ENCODE measurements around the gene RXRA.

Gene RXRA

GRCh38 chr9:134325813-134326723 is at the start of gene RXRA:
RXRA (plus strand) TSS chr9:134326455; CDS start chr9:134326632, 177 bp downstream.
- FAIRE-seq, result no peak

GRCh38 chr9:134278286-134278685 is 48.0 kb upstream of the RXRA start:
- FAIRE-seq, result no peak

- FAIRE-seq, result no peak
These were observed 47.1 kb upstream of the RXRA start for GRCh38 chr9:134278974-134279640.

- no peak for FAIRE-seq
These were observed 44.1 kb upstream of the RXRA start for GRCh38 chr9:134282138-134282650.

GRCh38 chr9:134283111-134283515 is 43.1 kb upstream of the RXRA start:
- no peak for FAIRE-seq

- no peak for FAIRE-seq
These were observed 42.5 kb upstream of the RXRA start for GRCh38 chr9:134283692-134284265.

GRCh38 chr9:134284273-134284672 is 42.0 kb upstream of the RXRA start:
- FAIRE-seq, result no peak

GRCh38 chr9:134284741-134285140 is 41.5 kb upstream of the RXRA start:
- no peak for FAIRE-seq

GRCh38 chr9:134285215-134285845 is 40.9 kb upstream of the RXRA start:
- no peak for FAIRE-seq

- no peak for FAIRE-seq
These were observed 39.6 kb upstream of the RXRA start for GRCh38 chr9:134286471-134287245.

- no peak for FAIRE-seq
These were observed 38.4 kb upstream of the RXRA start for GRCh38 chr9:134287591-134288491.

- FAIRE-seq, result no peak
These were observed 37.5 kb upstream of the RXRA start for GRCh38 chr9:134288746-134289145.

GRCh38 chr9:134289241-134289875 is 36.9 kb upstream of the RXRA start:
- FAIRE-seq, result no peak

- no peak for FAIRE-seq
These were observed 35.4 kb upstream of the RXRA start for GRCh38 chr9:134290603-134291451.

- no peak for FAIRE-seq
These were observed 34.8 kb upstream of the RXRA start for GRCh38 chr9:134291452-134291881.

- FAIRE-seq, result no peak
These were observed 34.0 kb upstream of the RXRA start for GRCh38 chr9:134291961-134292871.

GRCh38 chr9:134293031-134293521 is 33.2 kb upstream of the RXRA start:
- no peak for FAIRE-seq

- FAIRE-seq, result no peak
These were observed 32.6 kb upstream of the RXRA start for GRCh38 chr9:134293611-134294152.
